GM11168 (cell line): Measurements from ENCODE around the gene PRDX5.

Source experiments
- in situ Hi-C: fragments of 300-500 bp; cut with MboI; formaldehyde crosslinking; loops from one replicate; pipeline ENCODE4 v1.12.0; 2022; ENCODE audit warnings: low sequenced_read_pairs; ENCODE audit not compliant: unreplicated experiment

PRDX5 gene

DNA sequence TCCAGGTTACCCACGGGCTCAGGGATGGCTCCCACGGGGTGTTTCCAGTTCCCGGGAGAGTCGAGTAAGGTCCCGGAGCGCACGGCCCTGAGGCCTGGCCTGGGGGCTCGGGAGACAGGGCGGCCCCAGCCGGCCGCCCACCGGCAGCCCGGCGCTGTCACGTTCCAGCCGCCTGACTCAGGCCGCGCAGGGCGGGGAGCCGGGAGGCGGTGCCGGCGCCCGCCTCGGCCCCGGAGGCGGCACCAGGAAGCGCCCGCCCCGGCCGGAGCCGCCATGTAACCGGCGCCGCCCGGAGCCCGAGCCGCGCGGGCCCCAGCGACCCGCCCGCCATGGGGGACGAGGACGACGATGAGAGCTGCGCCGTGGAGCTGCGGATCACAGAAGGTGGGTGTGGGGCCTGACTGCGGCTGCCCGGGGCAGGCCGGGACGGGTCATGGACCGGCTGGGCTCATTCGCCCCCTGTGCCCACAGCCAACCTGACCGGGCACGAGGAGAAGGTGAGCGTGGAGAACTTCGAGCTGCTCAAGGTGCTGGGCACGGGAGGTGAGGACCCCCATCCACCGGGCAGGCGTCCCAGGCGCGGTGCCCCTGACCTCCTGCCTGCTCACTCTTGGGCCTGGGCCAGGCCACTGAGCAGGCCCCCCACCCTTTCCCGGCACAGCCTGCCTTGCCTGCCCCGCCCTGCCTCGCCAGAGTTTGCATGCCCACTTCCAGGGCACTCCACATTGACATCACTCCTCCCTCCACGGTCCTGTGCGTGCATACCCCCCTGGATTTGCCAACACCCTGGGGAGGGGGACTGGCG, 41.2 kb downstream of the PRDX5 start, which contains the start of gene RPS6KA4:
Gene RPS6KA4, plus strand, starts transcription at position 256 of the 805 bp plus-strand sequence. Its CDS starts 74 bp downstream, at position 330.
- in situ Hi-C loops: no loop called here

- in situ Hi-C loops: no loop called here
Observed at GRCh38 chr11:64359712-64360445, 42.0 kb downstream of the PRDX5 start.

GRCh38 chr11:64360448-64360921, 42.6 kb downstream of the PRDX5 start:
- in situ Hi-C loops: no loop called here

DNA sequence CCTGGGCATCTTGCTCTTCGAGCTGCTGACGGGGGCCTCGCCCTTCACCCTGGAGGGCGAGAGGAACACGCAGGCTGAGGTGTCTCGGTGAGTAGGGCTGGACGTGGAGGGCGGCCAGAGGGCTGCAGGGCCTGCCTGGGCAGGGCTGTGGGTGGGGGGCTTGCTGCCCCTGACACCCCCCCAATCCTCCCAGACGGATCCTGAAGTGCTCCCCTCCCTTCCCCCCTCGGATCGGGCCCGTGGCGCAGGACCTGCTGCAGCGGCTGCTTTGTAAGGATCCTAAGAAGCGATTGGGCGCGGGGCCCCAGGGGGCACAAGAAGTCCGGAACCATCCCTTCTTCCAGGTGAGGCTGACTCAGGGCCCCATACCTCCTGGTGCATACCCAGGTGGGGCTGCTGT, 43.7 kb downstream of the PRDX5 start:
- in situ Hi-C loops: no loop called here

- in situ Hi-C loops: no loop called here
Observed at GRCh38 chr11:64362339-64362738, 44.4 kb downstream of the PRDX5 start.

DNA sequence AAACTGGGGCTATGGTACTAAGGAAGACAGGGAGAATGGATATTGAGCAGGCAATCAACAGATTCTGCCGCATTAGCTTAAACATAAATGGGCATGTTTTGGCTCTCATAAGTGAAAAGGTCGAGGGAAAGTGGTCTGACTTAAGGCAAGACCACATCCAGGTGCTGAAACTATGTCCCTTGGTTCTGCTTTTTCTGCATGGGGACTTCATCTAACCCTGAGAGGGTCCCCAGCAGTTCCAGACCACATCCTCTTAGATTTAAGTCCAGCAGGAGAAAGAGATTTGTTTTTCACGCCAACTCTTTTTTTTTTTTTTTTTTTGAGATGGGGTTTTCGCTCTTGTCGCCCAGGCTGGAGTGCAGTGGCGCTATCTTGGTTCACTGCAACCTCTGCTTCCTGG, 46.5 kb downstream of the PRDX5 start:
- in situ Hi-C loops: no loop called here

GRCh38 chr11:64364911-64365310, 47.0 kb downstream of the PRDX5 start:
- in situ Hi-C loops: no loop called here

DNA sequence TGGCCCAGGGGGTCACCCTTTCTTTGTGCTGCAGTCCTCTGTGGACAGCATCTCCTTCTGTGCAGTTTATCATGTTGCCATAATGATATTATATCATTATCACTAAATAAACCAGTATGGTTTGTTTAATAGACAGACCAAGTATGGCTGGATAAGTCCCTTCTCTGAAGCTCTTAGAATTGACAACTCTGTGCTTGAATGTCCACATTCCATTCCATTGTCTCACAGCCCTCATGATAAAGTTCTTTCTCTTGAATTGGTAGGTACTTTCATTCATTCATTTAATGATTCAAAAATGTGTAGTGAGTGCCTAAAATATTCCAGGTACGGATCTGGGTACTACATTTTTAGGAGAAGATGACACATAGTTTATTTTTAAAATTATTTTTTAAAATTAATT, 48.8 kb downstream of the PRDX5 start:
- in situ Hi-C loops: no loop called here

DNA sequence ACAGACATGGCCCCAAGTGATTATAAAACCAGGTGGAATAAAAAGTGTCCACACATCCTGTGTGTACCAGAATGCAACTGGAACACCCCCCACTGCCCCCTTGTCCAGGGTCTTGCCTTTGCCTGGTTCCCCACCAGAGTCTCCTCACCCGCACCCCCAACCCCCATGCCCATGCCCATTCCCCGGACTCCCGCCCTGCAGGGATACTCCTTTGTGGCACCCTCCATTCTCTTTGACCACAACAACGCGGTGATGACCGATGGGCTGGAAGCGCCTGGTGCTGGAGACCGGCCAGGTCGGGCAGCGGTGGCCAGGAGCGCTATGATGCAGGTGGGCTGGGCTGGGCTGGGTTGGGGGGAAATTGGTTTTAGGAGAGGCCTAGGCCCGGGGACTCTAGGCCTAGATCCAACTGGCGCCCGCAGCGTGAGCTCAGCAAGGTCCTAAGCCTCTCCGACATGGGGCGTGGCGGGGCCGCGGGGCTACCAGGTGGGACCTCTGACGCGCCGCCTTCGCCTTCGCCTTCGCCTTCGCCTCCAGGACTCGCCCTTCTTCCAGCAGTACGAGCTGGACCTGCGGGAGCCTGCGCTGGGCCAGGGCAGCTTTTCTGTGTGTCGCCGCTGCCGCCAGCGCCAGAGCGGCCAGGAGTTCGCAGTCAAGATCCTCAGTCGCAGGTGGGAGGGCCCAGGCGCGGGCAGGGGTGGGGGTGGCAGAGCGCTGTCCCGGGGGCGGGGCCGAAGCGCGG, 50.2 kb downstream of the PRDX5 start:
- in situ Hi-C loops: no loop called here

DNA sequence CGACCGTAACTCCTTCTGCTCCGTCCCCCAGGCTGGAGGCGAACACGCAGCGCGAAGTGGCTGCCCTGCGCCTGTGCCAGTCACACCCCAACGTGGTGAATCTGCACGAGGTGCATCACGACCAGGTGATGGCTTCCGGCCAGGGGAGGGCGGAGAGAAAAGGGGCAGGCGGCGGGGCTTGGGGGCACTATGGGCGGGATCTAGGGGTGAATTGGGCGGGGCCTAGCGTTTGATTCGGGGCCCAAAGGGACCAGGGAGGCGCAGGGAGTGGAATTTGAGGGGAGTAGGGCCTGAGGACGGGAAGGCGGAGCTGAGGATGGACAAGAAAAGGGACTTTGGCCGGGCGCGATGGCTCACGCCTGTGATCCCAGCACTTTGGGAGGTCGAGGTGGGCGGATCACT, 50.8 kb downstream of the PRDX5 start:
- in situ Hi-C loops: no loop called here

DNA sequence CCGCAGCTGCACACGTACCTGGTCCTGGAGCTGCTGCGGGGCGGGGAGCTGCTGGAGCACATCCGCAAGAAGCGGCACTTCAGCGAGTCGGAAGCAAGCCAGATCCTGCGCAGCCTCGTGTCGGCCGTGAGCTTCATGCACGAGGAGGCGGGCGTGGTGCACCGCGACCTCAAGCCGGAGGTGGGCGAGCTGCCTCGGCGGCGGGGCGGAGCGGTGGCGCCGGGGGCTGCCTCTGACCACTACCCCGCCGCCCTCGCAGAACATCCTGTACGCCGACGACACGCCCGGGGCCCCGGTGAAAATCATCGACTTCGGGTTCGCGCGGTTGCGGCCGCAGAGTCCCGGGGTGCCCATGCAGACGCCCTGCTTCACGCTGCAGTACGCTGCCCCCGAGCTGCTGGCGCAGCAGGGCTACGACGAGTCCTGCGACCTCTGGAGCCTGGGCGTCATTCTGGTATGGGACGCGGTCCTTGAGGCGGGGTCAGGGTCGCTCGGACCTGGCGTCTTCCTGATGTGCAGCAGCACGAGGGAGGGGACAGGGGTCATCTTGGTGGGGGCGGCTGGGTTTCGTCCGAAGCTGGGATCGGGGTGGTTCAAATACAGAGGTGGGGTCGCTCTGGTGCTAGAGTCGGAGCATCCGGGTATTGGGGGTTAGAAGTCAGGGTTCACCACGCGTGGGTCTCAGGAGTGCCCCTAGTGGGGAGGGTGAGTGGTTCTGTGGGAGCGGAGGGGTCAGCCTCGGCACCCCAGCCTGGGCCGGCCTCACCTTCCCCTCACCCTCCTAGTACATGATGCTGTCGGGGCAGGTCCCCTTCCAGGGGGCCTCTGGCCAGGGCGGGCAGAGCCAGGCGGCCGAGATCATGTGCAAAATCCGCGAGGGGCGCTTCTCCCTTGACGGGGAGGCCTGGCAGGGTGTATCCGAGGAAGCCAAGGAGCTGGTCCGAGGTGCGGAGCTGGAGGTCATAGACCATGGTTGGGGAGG, 51.8 kb downstream of the PRDX5 start:
- in situ Hi-C loops: no loop called here

DNA sequence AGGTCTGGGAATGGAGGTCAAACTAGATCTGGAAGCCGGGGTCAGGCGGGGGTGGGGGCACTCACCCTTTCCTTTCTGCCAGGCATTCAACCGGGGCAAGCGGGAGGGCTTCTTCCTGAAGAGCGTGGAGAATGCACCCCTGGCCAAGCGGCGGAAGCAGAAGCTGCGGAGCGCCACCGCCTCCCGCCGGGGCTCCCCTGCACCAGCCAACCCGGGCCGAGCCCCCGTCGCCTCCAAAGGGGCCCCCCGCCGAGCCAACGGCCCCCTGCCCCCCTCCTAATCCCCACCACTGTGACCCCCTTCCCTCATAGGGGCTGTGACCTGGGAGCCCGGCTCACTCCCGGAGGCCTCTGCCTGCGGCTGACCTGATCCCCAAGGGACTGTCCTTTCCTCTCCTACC, 53.3 kb downstream of the PRDX5 start:
- in situ Hi-C loops: no loop called here
